ENCODE data around the gene RAP1A.
"Not testable (repeated sequence)": the region's sequence is repeated elsewhere in the genome, so short reads cannot be mapped to it uniquely, and the experiment has no call there.

The RAP1A gene

DNA sequence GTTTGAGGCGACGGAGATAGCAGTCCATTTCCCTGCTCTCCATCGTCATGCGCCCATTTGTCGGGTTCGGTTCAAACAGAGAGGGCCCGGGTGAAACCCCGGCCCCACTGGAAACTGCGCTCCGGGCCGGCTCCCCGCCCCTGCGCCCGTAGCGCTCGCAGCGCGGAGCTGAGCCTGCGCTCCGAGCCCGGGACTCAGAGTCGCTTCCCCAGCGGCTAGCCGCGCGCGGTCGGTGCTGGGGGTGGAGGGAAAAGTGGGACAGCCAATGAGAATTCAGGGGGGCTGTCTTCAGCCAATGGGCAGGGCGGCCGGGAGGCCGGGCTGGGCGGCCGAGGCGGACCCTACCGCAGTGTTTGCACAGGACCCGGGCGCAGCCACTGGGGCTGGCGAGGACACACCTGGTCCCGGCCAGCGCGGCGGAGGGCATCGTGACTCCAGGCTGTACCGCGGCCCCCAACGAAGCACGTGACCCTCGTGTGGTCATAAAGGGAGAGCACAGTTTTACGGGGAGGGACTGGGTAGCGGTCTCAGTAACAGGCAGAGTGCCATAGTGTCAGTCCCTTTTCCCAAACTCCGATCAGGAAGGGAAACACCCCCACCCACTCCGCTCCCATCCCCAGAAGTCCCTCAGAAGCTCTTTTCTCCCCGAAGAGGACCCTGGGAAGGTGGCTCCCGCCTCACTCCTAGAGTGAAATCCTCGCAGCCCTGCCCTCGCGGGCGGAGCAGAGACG is 119.8 kb downstream of the RAP1A start, which contains the start of gene INKA2:
TSS of gene INKA2 (minus strand) at position 202 of the 731 bp plus-strand sequence. CDS start at position 49, 153 bp downstream.
- peak; percentile 92 for DNase-seq

DNA sequence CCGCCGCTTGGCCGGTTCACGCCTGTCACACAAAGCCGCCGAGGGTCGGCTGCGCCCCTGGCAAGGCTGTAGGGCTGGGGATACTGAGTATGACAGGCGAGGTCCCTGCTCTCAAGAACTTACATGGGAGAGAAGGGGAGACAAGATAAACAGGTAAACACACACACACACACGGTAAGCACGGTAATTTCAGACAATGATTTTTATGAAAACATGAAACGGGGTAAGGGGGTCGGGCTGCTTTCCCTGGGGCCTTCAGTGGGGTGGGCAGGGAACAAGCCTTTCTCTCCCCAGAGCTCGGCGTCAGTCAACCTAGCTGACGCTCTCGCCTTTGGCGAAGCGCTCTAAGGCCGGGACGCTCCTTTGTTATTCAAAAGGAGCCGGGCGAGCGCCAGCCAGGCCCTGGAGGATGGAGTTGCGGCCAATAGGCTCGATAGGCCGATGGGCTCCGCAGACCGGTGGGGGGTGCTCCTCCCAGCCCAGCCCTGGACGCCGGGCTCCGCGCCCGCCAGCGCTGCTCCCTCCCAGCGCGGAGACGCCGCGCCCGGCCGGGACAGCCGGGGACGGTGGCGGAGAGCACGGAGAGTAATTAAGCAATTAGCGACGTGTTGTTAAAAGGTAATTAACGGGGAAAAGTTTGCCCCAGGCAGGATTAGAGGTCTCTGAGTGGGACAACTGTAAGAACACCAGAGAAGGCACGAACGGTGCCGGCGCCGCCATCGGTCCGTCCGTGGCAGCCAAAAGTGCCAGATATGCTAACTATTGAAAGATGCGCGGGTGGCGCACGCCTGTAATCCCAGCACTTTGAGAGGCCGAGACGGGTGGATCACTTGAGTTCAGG is 120.6 kb downstream of the RAP1A start:
- peak; percentile 63 for DNase-seq

DNA sequence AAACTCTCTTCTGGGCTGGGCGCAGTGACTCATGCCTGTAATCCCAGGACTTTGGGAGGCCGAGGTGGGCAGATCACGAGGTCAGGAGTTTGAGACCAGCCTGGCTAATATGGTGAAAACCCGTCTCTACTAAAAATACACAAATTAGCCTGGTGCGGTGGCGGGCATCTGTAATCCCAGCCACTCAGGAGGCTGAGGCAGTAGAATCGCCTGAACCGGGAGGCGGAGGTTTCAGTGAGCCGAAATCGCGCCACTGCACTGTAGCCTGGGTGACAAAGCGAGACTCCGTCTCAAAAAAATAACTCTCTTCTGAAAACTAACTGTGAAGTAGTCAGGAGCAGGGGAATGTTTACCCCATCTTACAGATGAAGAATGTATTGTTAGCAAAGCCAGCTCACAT is 122.7 kb downstream of the RAP1A start:
- not testable (repeated sequence) for DNase-seq

DNA sequence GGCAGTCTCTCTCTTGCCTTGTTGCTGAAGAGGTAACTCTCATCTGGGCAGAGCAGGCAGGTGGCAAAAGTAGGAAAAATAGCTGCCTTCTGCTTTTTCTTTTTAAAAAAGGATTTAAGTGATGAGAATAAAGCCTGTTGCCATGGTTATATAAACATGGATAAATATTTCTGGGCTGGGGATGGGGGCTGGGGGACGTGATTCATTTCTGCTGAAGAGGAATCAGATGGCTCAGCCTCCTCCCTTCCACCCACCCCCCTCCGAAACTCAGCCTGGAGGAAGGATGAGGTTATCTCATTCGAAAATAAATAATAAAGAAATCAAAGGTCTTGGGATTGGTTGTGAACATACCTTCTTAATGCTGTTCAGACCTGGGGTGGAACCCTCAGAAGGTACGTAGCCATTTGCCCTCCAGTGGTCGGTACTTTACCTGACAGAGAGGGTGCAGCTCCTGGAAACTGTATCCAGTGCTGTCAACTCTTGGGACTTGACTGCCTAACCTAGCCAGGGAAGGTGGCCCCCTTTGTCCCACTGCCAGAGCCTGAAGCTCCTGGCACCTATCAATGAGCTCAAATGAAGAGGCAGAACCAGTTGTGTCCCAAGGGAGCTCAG is 123.5 kb downstream of the RAP1A start:
- no peak for DNase-seq

DNA sequence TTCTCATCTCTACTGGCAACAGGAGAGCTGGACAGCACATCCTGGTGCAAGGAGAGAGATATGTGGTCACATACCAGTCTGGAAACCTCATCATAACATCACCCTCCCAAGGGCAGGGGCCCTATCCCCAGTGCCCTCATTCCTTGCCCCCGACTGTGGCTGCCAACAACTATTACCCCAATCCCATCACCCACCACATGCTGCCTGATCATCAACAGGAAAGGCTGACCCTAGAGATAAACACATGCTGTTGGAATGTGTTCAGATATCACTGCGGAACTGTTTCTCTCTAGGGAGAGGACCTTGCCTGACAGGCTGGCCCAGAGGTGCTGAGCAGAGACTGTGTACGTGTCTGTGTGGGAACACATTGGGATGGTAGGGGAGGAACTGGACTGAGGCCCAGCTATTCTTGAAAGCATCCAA is 124.1 kb downstream of the RAP1A start:
- peak; percentile 53 for DNase-seq

DNA sequence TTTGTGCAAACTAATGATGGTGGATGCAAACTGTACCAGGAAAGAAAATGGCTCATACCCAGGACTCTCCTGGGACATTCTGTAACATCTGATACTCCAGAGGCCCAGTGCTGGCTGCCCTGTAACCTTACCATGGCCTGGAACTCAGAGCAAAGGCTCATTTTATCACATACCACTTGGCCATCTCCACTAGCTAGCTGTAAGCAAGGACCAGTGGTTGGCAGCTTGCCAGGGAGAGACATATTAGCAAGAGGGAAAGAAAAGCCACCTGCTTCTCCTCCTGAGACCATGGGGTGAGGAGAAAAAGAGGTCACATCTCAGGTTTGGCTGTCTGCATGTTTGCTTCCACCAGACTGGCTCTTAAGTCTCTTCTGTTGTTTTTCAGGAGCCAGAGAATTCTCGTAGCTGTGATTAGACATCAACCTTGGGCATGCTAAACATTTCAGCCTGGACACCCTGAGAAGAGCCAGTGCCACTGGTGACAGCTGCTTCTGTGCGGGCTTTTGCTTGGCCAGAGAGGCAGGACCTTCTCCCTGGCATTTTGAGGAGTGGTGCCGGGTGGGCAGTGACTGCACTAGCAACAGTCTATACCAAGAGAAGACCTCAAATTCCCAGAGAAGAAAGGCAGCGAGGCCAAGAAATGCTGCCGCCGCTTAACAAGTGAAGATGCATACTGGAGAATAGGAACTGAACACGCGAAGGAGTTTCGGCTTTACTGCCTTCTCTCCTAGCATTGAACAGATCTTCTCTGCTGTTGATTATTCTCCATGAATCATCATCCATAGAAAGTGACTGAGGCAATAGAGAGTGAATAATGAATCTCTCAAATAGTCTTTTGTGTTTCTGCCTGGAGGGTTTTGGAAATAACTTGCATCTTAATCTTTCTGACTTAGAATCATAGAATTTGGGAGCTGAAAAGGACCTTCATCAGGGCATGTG is 126.4 kb downstream of the RAP1A start:
- no peak for DNase-seq

DNA sequence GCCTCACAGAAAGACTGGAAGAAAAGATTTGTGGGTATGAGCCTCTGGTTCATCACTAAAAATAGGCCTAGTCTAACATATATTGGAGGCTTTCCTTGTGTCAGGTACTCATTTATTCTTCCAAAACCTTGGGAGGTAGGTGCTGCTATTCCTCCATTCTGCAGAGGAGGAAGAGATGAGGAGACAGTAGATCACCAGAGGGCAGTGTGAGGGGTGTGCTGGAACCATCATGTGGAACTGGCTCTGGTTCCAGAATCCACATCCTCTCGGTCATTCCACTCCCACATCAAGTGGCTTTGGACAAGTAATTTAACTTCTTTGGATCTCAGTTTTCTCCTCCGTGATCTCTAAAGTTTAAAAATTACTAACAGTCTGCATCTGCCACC is 127.0 kb downstream of the RAP1A start:
- DNase-seq: no peak

DNA sequence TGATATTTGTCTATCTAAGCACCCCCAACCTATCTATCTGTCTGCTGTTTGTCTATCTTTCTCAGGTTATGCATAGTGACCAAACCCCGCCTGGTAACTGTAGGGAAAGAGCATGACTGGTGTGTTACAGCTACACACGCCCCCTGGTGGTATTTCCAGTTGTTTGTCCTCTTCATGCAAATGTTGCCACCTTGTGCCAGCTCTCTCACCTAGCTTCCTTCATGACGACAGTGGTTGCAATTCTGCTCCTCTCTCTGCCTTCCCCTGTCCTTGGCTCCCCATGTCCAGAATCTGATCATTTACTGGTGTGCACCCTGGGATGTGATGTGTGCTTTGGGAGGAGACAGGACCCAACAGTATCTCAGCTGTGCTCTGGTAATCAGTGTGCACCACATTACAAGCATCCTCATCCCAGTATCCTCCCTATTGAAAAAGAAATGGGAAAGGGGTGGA is 127.7 kb downstream of the RAP1A start:
- peak; percentile 79 for DNase-seq

DNA sequence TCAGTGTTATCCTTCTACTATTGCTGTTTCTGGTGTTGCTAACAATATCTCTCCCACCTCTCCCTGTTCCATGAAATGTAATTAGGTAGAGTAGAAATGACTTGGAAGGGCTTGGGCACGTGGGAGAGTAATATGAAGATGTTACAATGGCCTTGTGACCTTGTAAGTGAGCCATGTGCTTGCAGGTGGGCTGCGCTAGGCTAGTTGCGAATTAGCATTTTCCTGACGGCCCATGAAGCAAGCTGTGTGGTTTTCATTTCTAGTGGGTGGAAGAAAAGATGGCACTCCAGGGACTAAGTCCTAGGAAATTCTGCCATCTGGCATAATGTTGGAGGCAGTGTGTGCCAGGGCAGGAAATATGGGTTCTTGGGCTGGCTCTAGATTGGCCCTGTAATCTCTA is 128.4 kb downstream of the RAP1A start:
- no peak for DNase-seq

DNA sequence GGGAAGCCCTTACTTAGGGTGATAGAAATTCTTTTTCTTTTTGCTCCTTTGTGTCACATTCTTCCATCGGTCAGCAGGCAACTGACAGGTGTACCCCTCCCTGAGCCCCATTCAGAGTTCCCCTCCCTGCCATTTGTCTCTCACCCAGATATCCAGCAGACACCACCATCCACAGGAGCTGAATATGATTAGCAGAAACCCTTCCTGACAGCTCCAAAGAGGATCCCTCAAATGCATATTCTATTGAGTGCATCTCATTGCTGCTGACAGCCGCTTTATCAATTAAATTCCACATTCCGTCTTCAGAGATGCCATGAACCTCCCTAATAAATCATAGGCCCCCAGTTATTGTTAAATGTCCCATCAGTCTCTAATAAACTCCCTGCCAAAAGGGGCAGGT is 130.0 kb downstream of the RAP1A start:
- no peak for DNase-seq

DNA sequence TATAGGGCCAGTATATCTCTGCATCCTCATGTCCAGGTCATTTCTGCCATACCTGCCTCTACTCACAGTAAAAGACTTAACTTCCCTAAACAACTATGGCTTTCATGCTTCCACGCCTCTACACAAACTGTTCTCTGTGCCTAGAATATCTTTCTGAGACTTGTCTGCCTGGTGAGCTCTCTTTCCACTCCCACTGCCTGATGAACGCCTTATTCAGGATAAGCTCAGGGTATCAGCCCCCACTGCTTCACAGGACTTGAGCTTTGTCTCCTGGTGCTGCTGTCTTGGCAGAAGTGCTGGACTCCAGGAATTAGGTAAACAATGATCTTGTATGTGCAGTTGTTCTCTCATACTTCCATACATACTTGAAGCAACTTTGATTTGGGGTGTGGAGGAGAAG is 131.3 kb downstream of the RAP1A start:
- DNase-seq: no peak

DNA sequence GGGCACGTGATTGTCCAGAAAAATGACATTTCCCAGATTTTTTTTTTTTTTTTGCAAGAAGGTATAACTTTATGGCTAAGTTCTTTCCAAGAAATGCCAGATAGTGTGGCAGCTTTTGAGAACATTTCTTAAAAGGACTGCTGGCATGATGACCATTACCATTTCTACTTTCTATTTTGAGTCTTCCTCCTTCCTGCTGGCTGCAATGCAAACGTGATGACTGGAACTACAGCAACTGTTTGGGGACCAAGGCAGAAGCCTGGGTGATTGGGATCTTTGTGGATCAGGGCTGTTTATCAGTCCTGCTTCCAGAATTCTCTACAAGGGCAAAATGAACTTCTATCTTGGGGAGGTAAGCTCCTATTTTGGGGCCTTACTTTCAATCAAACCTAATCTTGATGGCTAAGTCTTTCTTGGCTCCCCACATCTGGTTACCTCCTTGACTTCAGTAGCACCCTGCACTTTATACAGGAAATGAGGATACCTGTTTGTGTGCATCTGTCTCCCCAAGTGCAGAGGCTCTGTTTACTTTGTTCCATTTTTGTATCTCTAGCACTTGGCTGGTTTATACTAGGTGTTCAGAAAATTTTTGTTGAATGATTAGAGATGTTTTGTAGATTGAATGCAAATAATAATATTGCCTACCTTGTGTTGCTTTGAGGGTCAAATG is 132.5 kb downstream of the RAP1A start:
- no peak for DNase-seq

DNA sequence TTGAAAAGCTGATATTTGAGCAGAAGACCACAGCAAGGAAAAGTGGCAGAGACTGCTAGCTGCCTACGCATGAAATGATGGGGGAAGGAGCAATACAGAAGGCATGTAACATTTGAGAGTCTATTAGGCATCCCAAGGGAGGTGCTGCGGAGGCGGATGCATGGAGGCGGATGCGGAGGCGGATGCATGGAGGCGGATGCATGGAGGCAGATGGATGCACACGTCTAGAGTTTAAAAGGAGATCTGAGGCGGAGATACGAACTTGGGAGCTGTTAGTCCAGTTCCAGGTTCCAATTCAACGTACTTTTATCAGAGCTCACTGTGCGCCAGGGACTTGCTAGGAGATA is 135.4 kb downstream of the RAP1A start:
- peak; percentile 61 for DNase-seq

DNA sequence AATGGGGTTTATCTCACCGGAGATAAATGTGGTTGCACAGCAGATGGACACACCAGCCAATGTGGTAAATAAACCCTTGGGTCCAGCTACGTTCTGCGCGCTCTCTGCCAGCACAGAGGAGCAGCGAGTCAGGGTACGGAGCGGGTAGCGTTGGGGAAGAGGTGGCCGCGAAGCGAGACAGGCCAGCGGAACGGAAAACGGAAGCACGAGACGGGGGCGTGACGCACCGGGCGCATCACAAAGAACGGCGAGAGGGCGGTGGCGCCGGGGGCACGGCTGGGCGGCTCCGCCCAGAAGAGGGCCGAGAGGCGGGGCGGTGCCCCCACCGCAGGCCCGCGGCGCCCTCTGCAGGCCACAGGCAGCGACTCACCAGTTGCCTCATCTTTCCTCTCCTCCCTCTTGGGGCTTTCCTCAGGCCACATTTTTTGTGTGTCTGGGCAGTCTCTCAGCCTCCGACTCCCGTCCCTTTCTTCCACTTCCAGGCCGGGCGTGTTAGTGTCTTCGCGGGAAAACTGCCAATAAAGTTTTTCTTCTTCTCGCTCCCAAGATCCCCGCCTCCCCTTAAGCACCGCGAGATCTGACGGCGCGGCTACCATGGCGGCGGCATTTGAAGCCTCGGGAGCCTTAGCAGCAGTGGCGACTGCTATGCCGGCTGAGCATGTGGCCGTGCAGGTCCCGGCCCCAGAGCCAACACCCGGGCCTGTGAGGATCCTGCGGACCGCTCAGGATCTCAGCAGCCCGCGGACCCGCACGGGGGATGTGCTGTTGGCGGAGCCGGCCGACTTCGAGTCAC is 135.9 kb downstream of the RAP1A start, which contains the start of gene DDX20:
TSS of gene DDX20 (plus strand) at position 571 of the 793 bp plus-strand sequence. CDS start at position 595, 24 bp downstream.
- peak; percentile 95 for DNase-seq

DNA sequence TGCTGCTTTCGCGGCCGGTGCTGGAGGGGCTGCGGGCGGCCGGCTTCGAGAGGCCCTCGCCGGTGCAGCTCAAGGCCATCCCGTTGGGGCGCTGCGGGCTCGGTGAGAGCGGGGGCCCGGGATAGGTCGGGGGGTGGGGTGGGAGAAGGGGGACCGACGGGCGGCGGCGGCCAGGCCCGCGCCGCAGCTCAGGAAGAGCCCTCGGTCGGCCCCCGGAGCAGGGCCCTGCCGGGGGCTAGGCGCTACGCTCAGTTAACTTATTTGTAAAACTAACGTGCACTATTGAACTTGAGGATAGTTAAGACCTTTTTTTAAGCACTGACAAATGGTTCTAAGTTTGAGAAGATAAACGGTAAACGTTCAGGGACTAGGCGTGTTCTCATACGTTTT is 136.5 kb downstream of the RAP1A start:
- no peak for DNase-seq

DNA sequence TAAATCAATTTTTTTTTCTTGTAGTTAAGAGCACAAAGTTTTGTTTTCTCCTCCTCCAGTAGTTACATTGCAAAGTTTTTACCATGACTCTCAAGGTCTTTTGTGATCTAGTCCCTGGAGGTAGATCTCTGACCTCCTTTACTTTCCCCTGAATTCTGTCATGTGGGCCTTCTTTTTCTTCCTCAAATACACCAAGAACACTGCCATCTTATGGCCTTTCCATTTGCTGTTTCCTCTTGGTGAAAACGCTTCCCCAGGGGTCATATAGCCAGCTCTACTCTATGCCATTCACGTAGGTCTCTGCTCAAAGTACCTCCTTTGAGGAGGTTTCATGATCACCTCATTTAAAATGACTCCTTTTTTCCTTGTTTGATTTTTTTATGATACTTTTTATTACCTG is 138.8 kb downstream of the RAP1A start:
- no peak for DNase-seq

DNA sequence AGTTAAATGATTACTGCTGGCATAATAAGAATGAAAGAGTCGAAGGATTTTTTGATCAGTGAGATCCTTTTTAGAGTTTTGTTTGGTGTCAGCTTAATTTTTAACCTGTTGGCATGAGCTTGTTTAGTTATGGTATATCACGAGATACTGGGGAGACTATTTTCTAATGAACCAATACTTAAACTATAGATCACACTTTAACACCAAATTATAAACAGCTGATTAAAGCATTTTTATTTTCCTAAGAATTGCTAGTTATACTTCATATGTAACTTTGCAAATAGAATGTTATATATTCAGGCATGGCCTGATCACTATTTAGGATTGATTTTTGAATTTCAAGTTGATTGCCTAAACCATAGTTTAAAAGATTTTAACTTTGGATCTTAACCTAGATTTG is 142.1 kb downstream of the RAP1A start:
- DNase-seq: no peak

DNA sequence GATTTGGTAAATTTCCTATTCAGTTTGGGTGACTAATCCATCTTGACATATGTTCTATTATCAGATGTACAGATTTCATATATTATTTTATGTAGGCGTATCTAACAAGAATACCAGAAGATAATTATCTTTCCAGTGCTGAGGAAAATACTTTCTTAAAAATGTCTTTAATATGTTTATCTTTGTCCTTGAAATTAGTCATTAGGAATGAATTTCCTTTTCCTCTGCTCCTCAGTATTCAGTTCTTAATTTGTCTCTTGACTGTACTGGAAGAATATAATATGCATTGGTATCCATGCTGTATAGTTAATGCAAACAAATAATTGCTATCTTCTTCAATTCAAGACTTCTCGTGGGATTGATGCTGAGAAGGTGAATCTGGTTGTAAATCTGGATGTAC is 142.7 kb downstream of the RAP1A start:
- DNase-seq: no peak
